HEK293T (cell line): ENCODE measurements around the gene KLK8.

Experiments
- CTBP1 ChIP-seq: fragments of 450-650 bp; IDR thresholded peaks from 2 replicates; pipeline ENCODE4 v1.6.1; 2016; ENCODE audit warnings: borderline replicate concordance
- ELF4 ChIP-seq: fragments of 450-650 bp; IDR thresholded peaks from 2 replicates; pipeline ENCODE4 v1.6.1; 2017; ENCODE audit warnings: antibody characterized with exemption
- HDGF ChIP-seq: fragments of 450-650 bp; IDR thresholded peaks from 2 replicates; pipeline ENCODE4 v1.6.1; 2017; ENCODE audit warnings: antibody characterized with exemption, borderline replicate concordance
- L3MBTL2 ChIP-seq: fragments of 450-650 bp; conservative IDR thresholded peaks from 2 replicates; pipeline ENCODE4 v1.6.1; 2016; ENCODE audit warnings: mild to moderate bottlenecking
- NFRKB ChIP-seq: fragments of 450-650 bp; IDR thresholded peaks from 2 replicates; pipeline ENCODE4 v1.6.1; 2016; ENCODE audit warnings: mild to moderate bottlenecking, moderate library complexity
- SP1 ChIP-seq: fragments of 450-650 bp; IDR thresholded peaks from 2 replicates; pipeline ENCODE4 v1.6.1; 2017
- ZNF384 ChIP-seq: fragments of 450-650 bp; IDR thresholded peaks from 2 replicates; pipeline ENCODE4 v1.6.1; 2016

GRCh38 chr19:51007488-51007887 lies 6.1 kb upstream of the KLK8 start:
- TF ChIP-seq ELF4 (no peak), ZNF384 (no peak), CTBP1 (no peak), NFRKB (no peak), HDGF (no peak), L3MBTL2 (no peak), SP1 (no peak)
